Panc1 (cell line): ENCODE data around the gene NDE1. TPM values are rescaled to one million over a fixed set of nuclear protein-coding genes. Genes with fewer than 3 reads are reported as not detected.

Experiments
- ATAC-seq: fragments of 200-7000 bp; cut with Tn5 transposase; 2 replicates; pipeline ENCODE4 v1.9.1; 2020; ENCODE audit warnings: mild to moderate bottlenecking, moderate library complexity
- BruUV-seq: library from RNA; stranded (reverse); fragments of 400-500 nt; replicated peaks from 2 replicates; lab custom pipeline; 2021; lab: Mats Ljungman, UMichigan
- CTCF ChIA-PET: fragments of 300-600 bp; sonication (Branson Sonifier 250); formaldehyde crosslinking; loops from one replicate; lab custom pipeline; 2022; ENCODE audit warnings: antibody characterized with exemption; lab: Charles Lee
- POLR2A ChIA-PET: fragments of 300-600 bp; sonication (Branson Sonifier 250); formaldehyde crosslinking; loops from one replicate; lab custom pipeline; 2022; ENCODE audit warnings: antibody characterized with exemption; lab: Charles Lee
- DNase-seq: peaks from one replicate; pipeline ENCODE4 v3.0.0-alpha.2; 2010; ENCODE audit warnings: low read depth, low spot score
- H3K27ac ChIP-seq: 2 replicates; pipeline ENCODE4 v1.5.1; 2011; ENCODE audit warnings: mild to moderate bottlenecking, low read length, inconsistent platforms
- H3K27me3 ChIP-seq: fragments of 200-500 bp; sonication (Bioruptor generic); 2 replicates; pipeline ENCODE4 v1.6.0; 2014; ENCODE audit warnings: low read length, inconsistent platforms; ENCODE audit not compliant: control insufficient read depth, insufficient read depth
- H3K36me3 ChIP-seq: fragments of 200-500 bp; sonication (Bioruptor generic); 2 replicates; pipeline ENCODE4 v1.5.1; 2014; ENCODE audit warnings: inconsistent platforms, mild to moderate bottlenecking, low read length, moderate library complexity; ENCODE audit not compliant: control insufficient read depth, insufficient read depth
- H3K4me1 ChIP-seq: 2 replicates; pipeline ENCODE4 v1.5.1; 2011; ENCODE audit warnings: inconsistent platforms, mild to moderate bottlenecking, low read length, moderate library complexity; ENCODE audit not compliant: control insufficient read depth, insufficient read depth
- H3K4me3 ChIP-seq, 2 experiments: 2 replicates each; pipeline ENCODE4 v1.5.1; 2011 to 2012; ENCODE audit warnings: low read depth in 2 of 2, low read length in 2 of 2, mild to moderate bottlenecking in 2 of 2, inconsistent platforms in 1 of 2, moderate library complexity in 1 of 2
- H3K9me3 ChIP-seq: fragments of 200-500 bp; sonication (Bioruptor generic); 2 replicates; pipeline ENCODE4 v1.5.1; 2014; ENCODE audit warnings: low read depth, mild to moderate bottlenecking, inconsistent platforms, low read length, moderate library complexity; ENCODE audit not compliant: control insufficient read depth, insufficient read depth
- CTCF ChIP-seq: fragments of 450-650 bp; IDR thresholded peaks from 2 replicates; pipeline ENCODE4 v1.5.1; 2017; ENCODE audit warnings: mild to moderate bottlenecking
- POLR2AphosphoS5 ChIP-seq: IDR thresholded peaks from 2 replicates; pipeline ENCODE4 v1.6.1; 2012; ENCODE audit warnings: mild to moderate bottlenecking, low read depth, low read length, moderate library complexity
- REST ChIP-seq, 2 experiments: IDR thresholded peaks; 2 replicates each; pipeline ENCODE4 v1.6.1; 2011 to 2012; ENCODE audit warnings: low read depth in 2 of 2, control low read depth in 1 of 2, low read length in 1 of 2, mild to moderate bottlenecking in 1 of 2, moderate library complexity in 1 of 2; ENCODE audit not compliant: insufficient read depth in 1 of 2
- SIN3A ChIP-seq: IDR thresholded peaks from 2 replicates; pipeline ENCODE4 v1.6.1; 2012; ENCODE audit warnings: low read depth, mild to moderate bottlenecking, low read length, moderate library complexity, borderline replicate concordance; ENCODE audit not compliant: insufficient read depth
- TCF7L2 ChIP-seq: IDR thresholded peaks from 2 replicates; pipeline ENCODE4 v1.6.1; 2011; ENCODE audit warnings: mild to moderate bottlenecking, low read depth, low read length, inconsistent platforms
- in situ Hi-C: cut with HindIII; loops from 2 replicates; pipeline ENCODE4 v1.10.0; 2016; ENCODE audit warnings: low sequenced_read_pairs, low pct_unique_long_range_greater_than_20kb
- intact Hi-C: fragments of 100-400 bp; cut with micrococcal nuclease; formaldehyde crosslinking; loops from one replicate; pipeline ENCODE4 v1.10.0; 2022; ENCODE audit not compliant: unreplicated experiment
- total RNA-seq: library from RNA; stranded (reverse); gene quantifications from one replicate; pipeline ENCODE4 v1.2.1, GENCODE V29; 2021; ENCODE audit not compliant: unreplicated experiment

Gene NDE1
- total RNA-seq, 1 experiment from 2014 or later = 99.1 TPM

GRCh38 chr16:15752717-15753488, 102.9 kb downstream of the NDE1 start:
- in situ Hi-C loops (no loop called here), intact Hi-C loops (no loop called here)
- Histone ChIP-seq H3K9me3 (no peaks in the 10 kb centered on the region), H3K36me3 (no peaks in the 10 kb centered on the region), H3K4me3 (no peak overlapping the region), H3K4me1 (no peaks in the 10 kb centered on the region), H3K27me3 (no peaks in the 10 kb centered on the region), H3K27ac (no peak overlapping the region)
- ChIA-PET CTCF (no interaction called here), POLR2A (no interaction called here)
- no peak for ATAC-seq
- no peak for DNase-seq
- BruUV-seq = no TSS peak
- TF ChIP-seq SIN3A = no peak
- TF ChIP-seq TCF7L2 = no peak

GRCh38 chr16:15754821-15755534, 104.9 kb downstream of the NDE1 start:
- ATAC-seq (no peak), DNase-seq (no peak)
- Histone ChIP-seq H3K4me1 (no peaks in the 10 kb centered on the region), H3K36me3 (no peaks in the 10 kb centered on the region), H3K27ac (no peak overlapping the region), H3K27me3 (no peaks in the 10 kb centered on the region), H3K9me3 (no peaks in the 10 kb centered on the region), H3K4me3 (no peak overlapping the region)
- ChIA-PET CTCF (interaction anchor here (0.6 to 1.1 kb wide), 2 partner anchors 9 to 11 kb away, joined by 5 to 9 read pairs; no protein-coding TSS in a partner anchor), POLR2A (no interaction called here)
- in situ Hi-C loops (no loop called here), intact Hi-C loops (no loop called here)
- BruUV-seq = no TSS peak
- TF ChIP-seq POLR2AphosphoS5 (no peak), REST (IDR thresholded peaks at IDR 0.05; ENCODE audit: insufficient read depth in 1 of 2, low read depth in 2 of 2, low read length in 1 of 2) (no peak), TCF7L2 (no peak), SIN3A (no peak), CTCF (no peak)

- Histone ChIP-seq H3K9me3 (no peaks in the 10 kb centered on the region), H3K4me1 (no peaks in the 10 kb centered on the region), H3K27me3 (no peaks in the 10 kb centered on the region), H3K36me3 (no peaks in the 10 kb centered on the region), H3K4me3 (peak overlapping the region; percentile 5 to 41; a peak in 3 of 4 replicates), H3K27ac (no peak overlapping the region)
- in situ Hi-C loops = no loop called here
- ChIA-PET CTCF (interaction anchor here (0.6 to 1.4 kb wide), 7 partner anchors 15 to 438 kb away, joined by 4 to 16 read pairs (median 8); no protein-coding TSS in a partner anchor), POLR2A (no interaction called here)
- BruUV-seq = no TSS peak
- TF ChIP-seq CTCF (no peak), POLR2AphosphoS5 (no peak), REST (IDR thresholded peaks at IDR 0.05; ENCODE audit: insufficient read depth in 1 of 2, low read depth in 2 of 2, low read length in 1 of 2) (no peak), TCF7L2 (no peak), SIN3A (no peak)
- no peak for ATAC-seq
- intact Hi-C loops = no loop called here
- DNase-seq = no peak
Observed at GRCh38 chr16:15757077-15757386, 107.0 kb downstream of the NDE1 start.
